GM12872 (cell line): ENCODE data around the gene VDAC1.

Experiments
- TF ChIP-seq, protein P1 (sequence below): IDR thresholded peaks from 3 replicates; pipeline ENCODE4 v1.5.1; 2011; ENCODE audit warnings: low read depth, mild to moderate bottlenecking, low read length, moderate library complexity; ENCODE audit not compliant: insufficient read depth

Gene VDAC1

DNA sequence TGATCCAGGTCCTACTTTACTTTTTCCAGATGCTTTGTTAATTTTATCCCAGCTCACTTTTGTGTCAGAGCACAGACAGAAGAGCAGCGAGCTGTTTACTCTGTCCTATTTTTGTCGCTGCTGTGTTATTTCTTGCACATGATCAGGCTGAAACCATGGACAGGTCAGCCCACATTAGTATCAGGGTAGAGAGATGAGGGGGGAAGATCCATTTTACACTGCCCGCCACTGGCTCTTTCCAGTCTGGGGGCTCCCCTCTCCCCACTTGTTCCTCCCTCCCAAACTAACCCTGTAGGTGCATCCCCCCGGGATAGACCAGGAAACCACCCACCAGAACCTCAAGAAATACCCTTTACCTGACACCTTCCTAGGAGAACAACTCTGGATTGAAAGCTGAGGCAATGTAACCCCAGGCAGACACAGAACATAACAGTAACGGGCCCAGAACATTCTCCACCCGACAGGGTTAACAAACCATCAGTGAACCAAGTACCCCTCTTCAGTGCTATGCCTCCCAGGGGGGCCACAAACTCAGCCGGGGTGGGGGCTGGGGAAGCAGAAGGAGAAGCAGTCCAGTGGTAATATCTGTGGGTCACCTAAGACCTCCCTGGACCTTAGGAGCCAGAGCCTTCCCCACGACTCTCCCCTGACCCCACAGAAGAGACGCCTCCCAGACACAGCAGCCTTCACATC is 10.3 kb downstream of the VDAC1 start:
- TF ChIP-seq, protein P1, sequence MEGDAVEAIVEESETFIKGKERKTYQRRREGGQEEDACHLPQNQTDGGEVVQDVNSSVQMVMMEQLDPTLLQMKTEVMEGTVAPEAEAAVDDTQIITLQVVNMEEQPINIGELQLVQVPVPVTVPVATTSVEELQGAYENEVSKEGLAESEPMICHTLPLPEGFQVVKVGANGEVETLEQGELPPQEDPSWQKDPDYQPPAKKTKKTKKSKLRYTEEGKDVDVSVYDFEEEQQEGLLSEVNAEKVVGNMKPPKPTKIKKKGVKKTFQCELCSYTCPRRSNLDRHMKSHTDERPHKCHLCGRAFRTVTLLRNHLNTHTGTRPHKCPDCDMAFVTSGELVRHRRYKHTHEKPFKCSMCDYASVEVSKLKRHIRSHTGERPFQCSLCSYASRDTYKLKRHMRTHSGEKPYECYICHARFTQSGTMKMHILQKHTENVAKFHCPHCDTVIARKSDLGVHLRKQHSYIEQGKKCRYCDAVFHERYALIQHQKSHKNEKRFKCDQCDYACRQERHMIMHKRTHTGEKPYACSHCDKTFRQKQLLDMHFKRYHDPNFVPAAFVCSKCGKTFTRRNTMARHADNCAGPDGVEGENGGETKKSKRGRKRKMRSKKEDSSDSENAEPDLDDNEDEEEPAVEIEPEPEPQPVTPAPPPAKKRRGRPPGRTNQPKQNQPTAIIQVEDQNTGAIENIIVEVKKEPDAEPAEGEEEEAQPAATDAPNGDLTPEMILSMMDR, result no peak

DNA sequence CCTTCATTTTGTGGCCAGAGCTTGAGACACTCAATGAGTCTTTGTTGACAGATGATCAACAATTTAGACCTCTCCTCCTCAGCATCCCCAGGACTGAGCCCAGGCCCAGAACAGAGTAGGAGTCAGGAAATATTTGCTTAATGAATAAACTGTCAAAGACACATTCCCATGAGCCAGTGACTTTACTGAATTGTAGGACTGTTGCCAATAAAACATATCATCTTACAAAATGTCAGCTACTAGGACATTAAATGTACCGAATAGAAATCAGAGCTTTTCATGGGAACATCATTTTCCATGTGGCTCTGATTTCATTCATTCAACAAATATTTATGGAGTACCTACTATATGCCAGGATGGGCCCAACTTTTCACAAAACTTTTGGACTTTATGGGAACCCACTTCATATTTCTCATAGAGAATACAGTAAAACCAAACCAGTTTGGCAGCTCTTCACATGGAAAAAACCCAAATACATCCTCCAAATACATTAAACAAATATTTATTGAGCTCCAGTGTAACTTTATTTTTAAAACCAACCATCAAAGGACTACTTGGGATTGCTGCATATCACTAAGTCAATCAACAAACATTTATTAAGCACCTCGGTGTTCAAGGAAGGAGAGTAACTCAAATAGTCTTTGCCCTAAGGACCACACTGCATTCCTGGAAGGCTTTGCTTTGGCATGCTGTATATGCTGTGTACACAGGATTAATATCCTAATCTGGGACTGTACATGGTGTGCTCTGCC is 11.4 kb downstream of the VDAC1 start:
- TF ChIP-seq, protein P1, result no peak

DNA sequence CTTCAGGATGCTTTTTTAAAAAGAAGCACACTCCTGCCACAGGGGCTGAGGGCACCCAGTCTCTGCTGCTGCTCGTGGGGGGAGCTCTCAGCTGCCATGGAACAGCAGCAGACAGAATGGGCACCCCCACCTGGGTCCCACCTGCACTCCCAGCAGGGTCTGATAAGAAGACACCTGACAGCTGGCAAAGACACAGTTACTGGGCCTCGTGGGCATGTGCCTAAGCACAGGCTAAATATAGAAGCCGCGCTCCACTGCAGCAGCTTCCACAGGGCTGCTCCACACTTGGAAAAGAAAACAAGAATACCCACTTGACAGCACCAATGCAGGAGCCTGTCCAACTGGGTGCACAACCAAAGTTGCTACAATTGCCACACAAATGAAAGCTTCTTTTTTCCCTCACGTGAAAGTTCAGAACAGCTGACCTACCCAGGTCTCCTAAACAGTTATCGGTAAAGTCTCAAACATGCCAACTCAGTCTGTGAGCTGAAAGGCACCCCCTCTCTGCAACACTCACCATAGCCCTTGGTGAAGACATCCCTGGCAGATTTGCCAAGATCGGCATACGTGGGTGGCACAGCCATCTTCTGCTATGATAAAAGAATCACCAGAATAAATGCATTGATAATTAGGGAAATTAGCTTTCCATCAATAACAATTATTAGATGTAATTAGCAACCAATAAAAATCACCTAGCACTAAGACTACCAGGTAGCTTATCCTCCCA is 12.2 kb downstream of the VDAC1 start:
- TF ChIP-seq, protein P1, result no peak

DNA sequence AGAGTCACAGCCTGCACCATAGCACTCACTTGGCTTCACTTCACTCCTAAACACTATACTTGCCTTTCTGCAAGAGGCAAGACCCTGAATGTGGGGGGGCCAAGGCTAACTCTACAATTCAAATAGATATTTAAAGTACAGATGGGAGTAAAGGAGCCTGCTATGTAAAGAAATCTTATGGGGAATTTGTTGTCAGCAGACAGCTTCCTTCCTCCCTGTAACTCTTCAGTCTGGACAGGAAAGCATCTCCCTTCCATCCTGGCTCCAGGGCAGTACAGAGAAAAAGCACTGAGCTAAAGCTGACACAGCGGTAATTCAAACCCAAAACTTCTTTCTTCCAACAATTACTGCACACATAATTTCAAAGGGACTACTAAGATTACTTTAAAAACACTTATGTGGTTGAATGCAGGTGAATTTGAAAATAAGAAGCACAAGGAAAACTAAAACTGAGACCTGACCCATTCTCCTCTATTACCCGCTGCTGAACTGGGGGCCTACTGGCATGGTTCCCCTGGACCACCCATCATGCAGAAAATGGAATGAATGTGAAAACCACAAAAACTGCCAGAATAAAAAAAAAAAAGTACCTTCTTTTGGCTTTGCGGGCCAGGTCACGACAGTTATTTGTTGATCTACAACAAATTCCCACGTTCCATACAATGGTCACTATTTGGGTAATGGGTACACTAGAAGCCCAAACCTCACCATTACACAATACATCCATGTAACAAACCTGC is 13.4 kb downstream of the VDAC1 start:
- TF ChIP-seq, protein P1, result no peak

DNA sequence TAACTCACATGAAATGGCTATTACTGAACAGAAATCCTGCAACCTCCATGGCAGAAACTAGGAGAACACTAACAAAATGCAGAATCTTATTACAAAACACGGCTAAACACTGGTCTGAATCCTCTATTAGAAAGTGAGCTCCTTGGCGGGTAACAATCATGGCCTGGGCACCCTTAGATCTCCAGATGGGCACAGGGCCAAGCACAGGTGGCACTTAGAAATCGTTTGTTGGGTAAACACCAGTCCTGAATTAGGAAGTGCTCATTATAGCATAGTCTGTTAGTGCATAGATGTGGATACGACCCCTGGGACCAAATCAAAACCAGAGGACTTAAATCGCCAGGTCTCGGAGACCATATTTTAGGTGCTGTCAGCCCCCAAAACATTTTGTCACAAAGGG is 14.4 kb downstream of the VDAC1 start:
- TF ChIP-seq, protein P1, result no peak

DNA sequence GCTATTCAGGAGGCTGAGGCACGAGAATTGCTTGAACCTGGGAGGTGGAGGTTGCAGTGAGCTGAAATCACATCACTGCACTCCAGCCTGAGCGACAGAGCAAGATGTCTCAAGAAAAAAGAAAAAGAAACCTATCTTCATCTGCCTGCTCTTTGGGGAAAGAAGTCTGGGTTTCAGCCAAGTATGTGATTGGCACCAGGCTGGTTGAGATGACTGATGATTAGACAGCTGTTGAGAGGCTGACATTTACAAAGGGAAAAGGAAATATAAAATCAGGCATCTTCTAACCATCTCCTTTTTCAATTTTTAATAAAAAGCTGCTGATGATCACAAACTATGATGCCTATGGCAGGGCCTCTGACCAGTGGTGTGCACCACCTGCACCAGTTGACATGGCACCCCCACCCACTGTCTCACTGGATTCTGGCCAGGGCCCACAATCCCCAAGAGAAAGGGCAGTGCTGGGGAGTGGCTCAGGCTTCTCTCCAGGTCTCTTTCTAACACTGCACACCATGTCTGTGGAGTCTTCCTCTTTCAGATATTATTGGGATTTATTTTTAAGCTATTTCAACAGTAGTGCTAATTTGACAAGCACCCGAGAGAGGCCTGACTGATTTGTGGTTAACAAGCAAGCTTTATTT is 19.1 kb downstream of the VDAC1 start:
- TF ChIP-seq, protein P1, result no peak
